Ishikawa (cell line): ENCODE measurements around the gene TRPC6.

Experiments
- CEBPB ChIP-seq: IDR thresholded peaks from 2 replicates; pipeline ENCODE4 v1.6.1; 2012
- CREB1 ChIP-seq: IDR thresholded peaks from 2 replicates; pipeline ENCODE4 v1.6.1; 2012; ENCODE audit warnings: low read depth
- EGR1 ChIP-seq: IDR thresholded peaks from 2 replicates; pipeline ENCODE4 v1.6.1; 2012
- EP300 ChIP-seq: IDR thresholded peaks from 2 replicates; pipeline ENCODE4 v1.6.1; 2012; ENCODE audit warnings: borderline replicate concordance
- FOXM1 ChIP-seq: IDR thresholded peaks from 2 replicates; pipeline ENCODE4 v1.6.1; 2012; ENCODE audit warnings: low read depth, borderline replicate concordance
- MAX ChIP-seq: IDR thresholded peaks from 2 replicates; pipeline ENCODE4 v1.6.1; 2012
- NFIC ChIP-seq: IDR thresholded peaks from 2 replicates; pipeline ENCODE4 v1.6.1; 2012
- RAD21 ChIP-seq: IDR thresholded peaks from 2 replicates; pipeline ENCODE4 v1.6.1; 2012; ENCODE audit warnings: low read depth
- REST ChIP-seq: IDR thresholded peaks from 2 replicates; pipeline ENCODE4 v1.6.1; 2012; ENCODE audit warnings: low read depth, mild to moderate bottlenecking
- TAF1 ChIP-seq: IDR thresholded peaks from 2 replicates; pipeline ENCODE4 v1.6.1; 2012; ENCODE audit warnings: low read depth, mild to moderate bottlenecking
- TCF12 ChIP-seq: IDR thresholded peaks from 2 replicates; pipeline ENCODE4 v1.6.1; 2012; ENCODE audit warnings: low read depth
- TEAD4 ChIP-seq: IDR thresholded peaks from 2 replicates; pipeline ENCODE4 v1.6.1; 2012
- USF1 ChIP-seq: IDR thresholded peaks from 2 replicates; pipeline ENCODE4 v1.6.1; 2012
- ZBTB7A ChIP-seq: IDR thresholded peaks from 2 replicates; pipeline ENCODE4 v1.6.1; 2012; ENCODE audit warnings: low read depth

The TRPC6 gene

GRCh38 chr11:101576456-101576855, 7.4 kb downstream of the TRPC6 start:
- no peak for TF ChIP-seq CEBPB
- TF ChIP-seq EP300 = no peak
- no peak for TF ChIP-seq CREB1
- no peak for TF ChIP-seq RAD21
- TF ChIP-seq ZBTB7A = no peak
- no peak for TF ChIP-seq TCF12
- TF ChIP-seq EGR1 = no peak
- no peak for TF ChIP-seq REST
- no peak for TF ChIP-seq NFIC
- TF ChIP-seq TAF1 = no peak
- TF ChIP-seq FOXM1 = no peak

GRCh38 chr11:101574886-101575285, 8.9 kb downstream of the TRPC6 start:
- no peak for TF ChIP-seq TAF1
- TF ChIP-seq MAX = no peak
- TF ChIP-seq CREB1 = no peak
- TF ChIP-seq REST = no peak
- no peak for TF ChIP-seq ZBTB7A
- no peak for TF ChIP-seq FOXM1
- TF ChIP-seq EP300 = no peak
- no peak for TF ChIP-seq USF1
- no peak for TF ChIP-seq NFIC
- no peak for TF ChIP-seq RAD21
- TF ChIP-seq CEBPB = no peak
- no peak for TF ChIP-seq TEAD4
- TF ChIP-seq EGR1 = no peak

GRCh38 chr11:101567071-101567470, 16.7 kb downstream of the TRPC6 start:
- TF ChIP-seq REST (no peak), TCF12 (no peak)

- TF ChIP-seq ZBTB7A (no peak), FOXM1 (no peak), TAF1 (no peak), EGR1 (no peak), MAX (no peak), TCF12 (no peak), CEBPB (no peak), USF1 (no peak), CREB1 (no peak), NFIC (no peak), RAD21 (no peak), EP300 (no peak), REST (no peak)
Measured at GRCh38 chr11:101566626-101567025, 17.2 kb downstream of the TRPC6 start.
